Esophagus squamous epithelium (tissue), 4 donors: ENCODE results near the gene ATP1A1.

Experiments
- POLR2A ChIP-seq, 4 donors: fragments of 450-650 bp; IDR thresholded peaks; one replicate each; pipeline ENCODE4 v1.6.1; 2017; ENCODE audit warnings: antibody characterized with exemption in 4 of 4, mild to moderate bottlenecking in 4 of 4, moderate library complexity in 3 of 4
- TF ChIP-seq, protein P1 (sequence below), 6 experiments: fragments of 450-650 bp in 4 of 6; fragments of 200-600 bp in 2 of 6; sonication (generic) in 2 of 6; IDR thresholded peaks; one replicate each; pipeline ENCODE4 v1.5.1; 2016 to 2019; ENCODE audit warnings: antibody characterized with exemption in 6 of 6, mild to moderate bottlenecking in 4 of 6, moderate library complexity in 4 of 6

DNA sequence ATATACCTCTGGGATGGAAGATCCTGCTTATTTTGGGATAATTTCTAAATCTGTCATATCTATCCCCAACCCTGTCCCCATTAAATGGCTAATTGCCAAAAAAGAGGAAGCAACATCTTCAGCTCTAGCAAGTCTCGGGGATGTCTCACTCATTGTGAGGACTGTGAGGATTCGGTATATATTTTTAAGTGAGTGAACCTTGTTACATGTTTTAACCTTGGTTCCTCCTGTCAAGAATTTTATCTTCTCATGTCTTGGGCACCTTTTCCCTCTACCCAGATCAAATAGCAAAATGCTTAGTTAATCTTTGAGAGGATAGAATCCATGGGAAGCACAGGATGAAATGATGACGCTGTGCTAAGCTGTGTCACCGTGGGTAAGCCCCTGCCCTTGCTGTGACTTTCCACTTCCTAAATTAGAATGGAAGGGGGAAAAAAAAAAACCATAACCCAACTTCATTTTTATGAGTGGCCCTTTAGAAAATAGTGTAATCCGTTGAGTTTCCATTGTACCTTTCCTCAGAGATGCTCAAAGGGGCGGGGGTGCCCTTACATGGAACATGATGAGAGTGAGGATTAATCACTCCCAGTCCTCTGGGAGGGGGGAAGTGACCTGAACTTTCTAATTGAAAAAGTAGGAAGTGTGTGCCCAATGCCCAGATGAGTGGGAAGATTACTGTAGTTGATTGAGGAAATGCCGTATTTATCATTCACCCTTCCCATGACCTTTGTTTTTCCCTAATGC is 7.6 kb downstream of the ATP1A1 start:
- TF ChIP-seq, protein P1, sequence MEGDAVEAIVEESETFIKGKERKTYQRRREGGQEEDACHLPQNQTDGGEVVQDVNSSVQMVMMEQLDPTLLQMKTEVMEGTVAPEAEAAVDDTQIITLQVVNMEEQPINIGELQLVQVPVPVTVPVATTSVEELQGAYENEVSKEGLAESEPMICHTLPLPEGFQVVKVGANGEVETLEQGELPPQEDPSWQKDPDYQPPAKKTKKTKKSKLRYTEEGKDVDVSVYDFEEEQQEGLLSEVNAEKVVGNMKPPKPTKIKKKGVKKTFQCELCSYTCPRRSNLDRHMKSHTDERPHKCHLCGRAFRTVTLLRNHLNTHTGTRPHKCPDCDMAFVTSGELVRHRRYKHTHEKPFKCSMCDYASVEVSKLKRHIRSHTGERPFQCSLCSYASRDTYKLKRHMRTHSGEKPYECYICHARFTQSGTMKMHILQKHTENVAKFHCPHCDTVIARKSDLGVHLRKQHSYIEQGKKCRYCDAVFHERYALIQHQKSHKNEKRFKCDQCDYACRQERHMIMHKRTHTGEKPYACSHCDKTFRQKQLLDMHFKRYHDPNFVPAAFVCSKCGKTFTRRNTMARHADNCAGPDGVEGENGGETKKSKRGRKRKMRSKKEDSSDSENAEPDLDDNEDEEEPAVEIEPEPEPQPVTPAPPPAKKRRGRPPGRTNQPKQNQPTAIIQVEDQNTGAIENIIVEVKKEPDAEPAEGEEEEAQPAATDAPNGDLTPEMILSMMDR (IDR thresholded peaks at IDR 0.05): no peak
- TF ChIP-seq POLR2A (IDR thresholded peaks at IDR 0.05): no peak
